Measurements from ENCODE around the gene GLI3. TPM values are rescaled to one million over a fixed set of nuclear protein-coding genes. Genes with fewer than 3 reads are reported as not detected.

The GLI3 gene
- total and polyA plus RNA-seq, 2 experiments from 2014 or later, result 15.2 to 27.9 TPM

DNA sequence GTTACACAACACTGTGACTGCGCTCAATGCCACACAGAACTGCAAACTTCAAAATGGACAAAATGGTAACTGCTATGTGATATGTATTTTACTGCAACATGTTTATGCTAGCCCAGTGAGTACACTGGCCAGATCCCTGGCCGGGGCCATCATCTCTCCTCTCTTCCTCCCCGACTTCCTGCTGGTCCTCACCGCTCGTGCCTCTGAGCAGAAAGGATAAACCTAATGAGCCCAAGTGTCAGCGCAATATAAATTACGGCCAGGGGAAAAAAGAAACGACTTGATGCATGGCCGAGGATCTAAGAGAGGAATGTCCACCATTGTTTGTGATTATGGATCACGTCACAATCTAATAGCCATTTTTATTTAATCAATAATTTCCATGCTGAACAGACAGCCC is 225.2 kb downstream of the GLI3 start:
- Histone ChIP-seq H3K4me3 (no peak overlapping the region), H3K9me3 (ENCODE audit: low read depth) (no peaks in the 10 kb centered on the region), H3K4me1 (ENCODE audit: low read depth) (no peaks in the 10 kb centered on the region), H3K27ac (no peak overlapping the region), H3K36me3 (peaks cover 8% of the 10 kb centered on the region), H3K27me3 (no peaks in the 10 kb centered on the region)
- no peak for DNase-seq (ENCODE audit: low read depth in 1 of 2, low spot score in 1 of 2)
- TF ChIP-seq, protein P1, sequence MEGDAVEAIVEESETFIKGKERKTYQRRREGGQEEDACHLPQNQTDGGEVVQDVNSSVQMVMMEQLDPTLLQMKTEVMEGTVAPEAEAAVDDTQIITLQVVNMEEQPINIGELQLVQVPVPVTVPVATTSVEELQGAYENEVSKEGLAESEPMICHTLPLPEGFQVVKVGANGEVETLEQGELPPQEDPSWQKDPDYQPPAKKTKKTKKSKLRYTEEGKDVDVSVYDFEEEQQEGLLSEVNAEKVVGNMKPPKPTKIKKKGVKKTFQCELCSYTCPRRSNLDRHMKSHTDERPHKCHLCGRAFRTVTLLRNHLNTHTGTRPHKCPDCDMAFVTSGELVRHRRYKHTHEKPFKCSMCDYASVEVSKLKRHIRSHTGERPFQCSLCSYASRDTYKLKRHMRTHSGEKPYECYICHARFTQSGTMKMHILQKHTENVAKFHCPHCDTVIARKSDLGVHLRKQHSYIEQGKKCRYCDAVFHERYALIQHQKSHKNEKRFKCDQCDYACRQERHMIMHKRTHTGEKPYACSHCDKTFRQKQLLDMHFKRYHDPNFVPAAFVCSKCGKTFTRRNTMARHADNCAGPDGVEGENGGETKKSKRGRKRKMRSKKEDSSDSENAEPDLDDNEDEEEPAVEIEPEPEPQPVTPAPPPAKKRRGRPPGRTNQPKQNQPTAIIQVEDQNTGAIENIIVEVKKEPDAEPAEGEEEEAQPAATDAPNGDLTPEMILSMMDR (IDR thresholded peaks at IDR 0.05; ENCODE audit: low read depth, low read length), result no peak

DNA sequence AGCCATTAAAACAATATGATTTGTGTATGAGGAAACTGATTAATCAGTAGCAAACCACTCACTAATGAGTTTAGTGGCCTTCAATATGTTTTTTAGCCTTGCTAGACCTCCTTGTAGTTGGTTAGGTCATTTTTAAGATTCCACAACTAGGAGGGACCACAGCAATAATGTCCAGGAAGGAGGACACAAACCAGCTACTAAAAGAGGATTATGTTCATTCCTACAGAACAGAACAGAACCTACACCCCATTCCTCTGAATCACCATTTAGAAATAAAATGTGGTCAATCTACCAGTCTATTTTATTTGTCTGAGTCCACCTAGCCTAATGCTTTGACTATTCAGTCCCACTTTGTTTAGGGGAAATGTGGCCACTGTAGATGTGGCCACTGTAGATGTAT is 226.3 kb downstream of the GLI3 start:
- Histone ChIP-seq H3K9me3 (ENCODE audit: low read depth) (no peaks in the 10 kb centered on the region), H3K36me3 (peaks cover 8% of the 10 kb centered on the region), H3K27me3 (no peaks in the 10 kb centered on the region), H3K4me3 (no peak overlapping the region), H3K4me1 (ENCODE audit: low read depth) (no peaks in the 10 kb centered on the region), H3K27ac (no peak overlapping the region)
- no peak for DNase-seq (ENCODE audit: low read depth in 1 of 2, low spot score in 1 of 2)
- TF ChIP-seq, protein P1 (IDR thresholded peaks at IDR 0.05; ENCODE audit: low read depth, low read length), result no peak

- Histone ChIP-seq H3K27me3 (no peaks in the 10 kb centered on the region), H3K4me3 (no peak overlapping the region), H3K9me3 (ENCODE audit: low read depth) (no peaks in the 10 kb centered on the region), H3K27ac (no peak overlapping the region), H3K4me1 (ENCODE audit: low read depth) (no peaks in the 10 kb centered on the region), H3K36me3 (peaks cover 8% of the 10 kb centered on the region)
- no peak for DNase-seq (ENCODE audit: low read depth in 1 of 2, low spot score in 1 of 2)
- TF ChIP-seq, protein P1 (IDR thresholded peaks at IDR 0.05; ENCODE audit: low read depth, low read length), result no peak
Measured at GRCh38 chr7:42006801-42007513, 230.1 kb downstream of the GLI3 start.

DNA sequence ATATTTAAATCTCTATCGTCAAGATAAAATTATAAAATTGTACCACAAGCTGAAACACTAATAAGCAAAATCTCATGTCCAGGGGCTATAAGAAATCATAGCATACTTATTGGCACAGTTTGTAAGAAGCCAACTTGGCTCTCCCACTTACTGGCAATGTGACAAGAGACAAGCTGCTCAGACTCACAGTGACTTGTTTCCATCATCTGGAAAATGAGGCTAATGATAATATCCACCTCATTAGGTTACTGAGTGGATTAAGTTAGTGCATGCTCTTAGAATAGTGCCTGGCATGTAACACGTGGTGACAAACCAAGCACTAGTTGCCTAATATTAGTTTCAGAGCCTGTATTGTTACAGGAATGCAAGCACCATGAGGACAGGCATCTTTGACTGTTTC is 234.4 kb downstream of the GLI3 start:
- no peaks in the 10 kb centered on the region for H3K9me3 ChIP-seq (ENCODE audit: low read depth)
- H3K27ac ChIP-seq, result no peak overlapping the region
- H3K36me3 ChIP-seq, result no peaks in the 10 kb centered on the region
- TF ChIP-seq, protein P1 (IDR thresholded peaks at IDR 0.05; ENCODE audit: low read depth, low read length), result no peak
- no peaks in the 10 kb centered on the region for H3K27me3 ChIP-seq
- H3K4me1 ChIP-seq (ENCODE audit: low read depth), result no peaks in the 10 kb centered on the region
- no peak overlapping the region for H3K4me3 ChIP-seq
- peak in 1 of 2 donors; percentile 40 for DNase-seq (ENCODE audit: low read depth in 1 of 2, low spot score in 1 of 2)

DNA sequence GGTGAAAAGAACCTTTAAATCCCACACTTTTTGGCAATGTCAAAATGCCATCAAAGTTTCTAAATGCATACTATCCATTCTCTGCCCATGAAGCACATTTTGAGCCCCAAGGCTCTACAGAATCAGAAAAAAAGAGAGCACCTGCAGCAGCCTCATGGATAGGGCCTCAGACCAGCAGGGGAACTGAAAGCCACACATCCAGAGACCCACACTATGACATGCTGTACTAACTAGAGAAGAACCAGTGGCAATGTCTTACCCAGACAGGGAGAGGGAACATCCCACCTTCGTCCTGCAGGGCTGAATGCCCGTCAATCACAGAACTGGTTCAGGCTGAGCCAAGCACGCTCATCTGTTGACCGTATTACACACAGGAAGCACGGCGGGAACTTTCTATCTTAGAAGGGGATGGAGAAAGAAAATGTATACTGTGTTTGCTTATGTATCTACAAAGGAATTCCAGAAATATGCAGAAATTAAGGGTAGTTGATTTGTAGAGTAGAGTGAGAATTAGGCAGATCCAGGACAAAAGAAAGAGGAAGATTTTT is 237.2 kb downstream of the GLI3 start:
- TF ChIP-seq, protein P1 (IDR thresholded peaks at IDR 0.05; ENCODE audit: low read depth, low read length), result no peak
- Histone ChIP-seq H3K27me3 (no peaks in the 10 kb centered on the region), H3K4me1 (ENCODE audit: low read depth) (no peaks in the 10 kb centered on the region), H3K27ac (no peak overlapping the region), H3K36me3 (no peaks in the 10 kb centered on the region), H3K9me3 (ENCODE audit: low read depth) (no peaks in the 10 kb centered on the region), H3K4me3 (no peak overlapping the region)
- no peak for DNase-seq (ENCODE audit: low read depth in 1 of 2, low spot score in 1 of 2)
